HuH-7.5 (cell line): Measurements from ENCODE around the gene PNPO.

ENCODE experiments used
- DNase-seq: peaks from one replicate; pipeline ENCODE4 v3.0.0; 2011; ENCODE audit warnings: low spot score

The PNPO gene

DNA sequence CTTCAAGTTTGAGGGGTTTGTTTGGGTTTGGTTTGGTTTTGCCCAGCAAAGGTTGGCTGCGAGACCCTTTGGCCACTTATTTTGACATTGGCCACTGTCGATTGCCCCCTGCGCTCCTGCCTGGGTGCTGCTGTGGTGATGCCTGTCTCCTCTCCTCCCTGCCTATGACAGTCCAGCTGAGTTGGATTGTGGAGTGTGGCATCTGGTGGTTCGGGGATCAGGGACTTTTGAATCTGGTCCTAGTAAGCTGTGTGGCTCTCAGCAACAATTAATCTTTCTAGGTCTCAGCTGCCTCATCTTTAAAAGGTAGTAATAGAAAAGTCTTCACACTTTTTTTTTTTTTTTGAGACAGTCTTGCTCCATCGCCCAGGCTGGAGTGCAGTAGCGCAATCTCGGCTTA is 56.7 kb downstream of the PNPO start:
- DNase-seq = no peak
